ENCODE measurements around the gene CARD8.

Gene CARD8

DNA sequence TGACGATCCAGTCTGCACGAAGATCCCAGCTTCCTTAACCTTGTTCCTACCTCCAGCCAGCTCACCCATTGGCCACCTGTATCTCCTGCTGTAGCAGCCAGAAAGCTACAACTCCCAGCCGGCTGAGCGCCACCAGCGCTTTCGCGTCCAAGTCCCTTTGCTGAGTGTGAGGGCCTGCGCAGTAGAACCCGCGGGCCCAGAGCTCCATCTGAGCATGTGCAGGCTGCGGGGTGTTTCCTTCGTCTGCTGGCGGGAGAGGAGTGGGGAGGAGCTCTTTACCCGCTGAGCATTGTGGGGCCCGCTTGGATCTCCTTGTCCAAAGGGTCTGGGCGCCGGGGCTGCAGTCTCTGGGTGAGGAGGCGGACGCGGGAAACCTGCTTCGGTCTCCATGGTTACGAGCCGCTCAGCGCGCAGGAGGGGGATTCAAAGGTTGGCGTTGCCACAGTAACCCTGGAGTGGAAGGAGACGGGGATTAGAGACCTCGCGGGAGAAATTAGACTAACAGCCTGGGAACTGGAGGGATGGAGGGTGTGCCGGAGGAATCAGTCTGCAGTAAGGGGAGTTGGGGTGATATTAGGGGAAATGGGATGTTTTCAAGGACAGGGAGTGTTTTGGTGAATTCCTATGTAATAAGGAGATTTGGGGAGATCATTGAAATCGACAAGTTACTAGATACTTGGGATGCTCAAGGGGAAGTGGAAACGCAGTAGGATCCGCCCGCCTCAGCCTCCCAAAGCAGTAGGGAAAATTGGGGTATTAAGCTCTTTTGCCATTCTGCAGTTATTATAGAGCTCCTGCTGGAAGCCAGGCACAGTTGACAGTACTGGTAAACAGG is 51.7 kb downstream of the CARD8 start:
- DNase-seq = peak; percentile 93

DNA sequence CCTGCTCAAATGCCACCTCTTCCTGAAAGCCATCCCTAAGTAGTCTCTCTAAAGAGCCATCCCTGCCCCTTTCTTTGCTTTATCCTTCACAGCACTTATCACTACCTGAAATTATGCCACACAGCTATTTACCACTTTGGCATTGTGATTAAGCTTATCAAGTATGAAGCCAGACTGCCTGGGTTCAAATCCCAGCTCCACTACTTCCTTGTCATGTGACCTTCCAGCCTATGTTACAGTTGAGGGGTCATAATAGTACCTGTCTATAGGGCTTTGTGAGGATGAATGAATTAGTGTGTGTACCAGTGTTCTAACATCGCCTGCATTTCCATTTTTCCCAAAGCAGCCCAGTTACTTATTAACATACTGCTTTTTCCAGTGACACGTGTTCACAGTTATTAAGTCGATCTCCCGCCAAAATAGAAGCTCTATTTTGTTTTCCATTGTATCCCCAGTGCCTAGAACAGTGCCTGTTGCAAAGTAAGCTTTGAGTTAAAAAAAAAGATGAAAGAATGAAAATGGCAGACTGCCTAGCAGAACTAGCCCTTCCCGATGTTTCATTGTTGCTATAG is 52.4 kb downstream of the CARD8 start:
- peak; percentile 49 for DNase-seq

DNA sequence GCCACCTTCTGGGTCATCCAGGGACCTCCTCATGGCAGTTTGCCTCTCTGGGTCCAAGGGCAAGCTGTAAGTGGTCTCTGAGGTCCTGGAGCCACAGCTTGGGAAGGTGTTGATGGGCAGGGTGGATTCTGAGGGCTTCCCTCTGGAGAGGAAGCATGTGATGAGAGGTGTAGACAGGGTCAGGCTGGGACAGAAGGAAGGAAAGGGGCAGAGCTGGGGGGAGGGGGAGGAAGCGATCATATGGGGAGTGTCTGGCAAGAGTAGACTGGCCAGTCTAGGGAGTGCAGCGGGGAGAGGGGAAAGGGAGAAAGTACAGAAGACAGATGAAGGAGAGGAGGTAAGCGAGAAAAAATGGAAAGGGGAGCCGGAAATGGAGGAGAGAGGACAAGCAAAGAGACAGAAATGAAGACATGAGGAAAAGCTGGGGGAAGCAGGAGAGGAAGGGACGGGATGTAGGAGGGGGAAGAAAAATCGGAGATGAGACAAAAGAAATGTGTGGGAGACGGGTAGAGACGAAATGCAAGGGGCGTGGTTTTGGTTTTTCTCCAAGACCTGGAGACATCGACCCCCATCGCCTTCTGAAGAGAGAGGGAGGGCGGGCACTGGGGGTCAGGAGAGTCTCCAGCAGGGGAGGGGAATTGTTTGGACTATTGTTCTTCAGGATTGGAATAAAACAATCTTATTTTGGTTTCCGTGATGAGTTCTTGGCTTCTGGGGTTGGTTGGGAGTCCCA is 58.6 kb downstream of the CARD8 start:
- DNase-seq = no peak

DNA sequence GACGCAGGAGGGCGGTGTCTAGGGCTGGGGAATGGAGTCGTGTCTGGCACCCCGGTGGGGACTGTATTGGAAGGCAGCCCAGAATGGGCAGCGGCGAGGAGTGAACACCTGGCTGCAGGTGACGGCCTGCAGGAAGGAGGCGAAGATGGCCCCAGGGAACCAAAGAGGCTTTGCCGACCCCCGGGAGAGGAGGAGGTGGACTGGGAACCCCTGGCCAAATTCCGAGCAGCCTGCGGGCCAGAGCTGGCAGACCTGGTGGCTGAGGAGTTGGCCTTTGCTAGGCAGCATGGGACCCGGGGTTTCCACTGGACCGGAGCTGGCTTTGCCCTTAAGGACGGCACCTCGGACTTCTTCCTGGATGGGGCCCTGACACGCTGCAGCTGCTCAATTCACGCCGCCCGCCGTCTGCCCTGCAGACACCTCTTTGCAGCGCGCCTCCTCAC is 59.4 kb downstream of the CARD8 start:
- no peak for DNase-seq

DNA sequence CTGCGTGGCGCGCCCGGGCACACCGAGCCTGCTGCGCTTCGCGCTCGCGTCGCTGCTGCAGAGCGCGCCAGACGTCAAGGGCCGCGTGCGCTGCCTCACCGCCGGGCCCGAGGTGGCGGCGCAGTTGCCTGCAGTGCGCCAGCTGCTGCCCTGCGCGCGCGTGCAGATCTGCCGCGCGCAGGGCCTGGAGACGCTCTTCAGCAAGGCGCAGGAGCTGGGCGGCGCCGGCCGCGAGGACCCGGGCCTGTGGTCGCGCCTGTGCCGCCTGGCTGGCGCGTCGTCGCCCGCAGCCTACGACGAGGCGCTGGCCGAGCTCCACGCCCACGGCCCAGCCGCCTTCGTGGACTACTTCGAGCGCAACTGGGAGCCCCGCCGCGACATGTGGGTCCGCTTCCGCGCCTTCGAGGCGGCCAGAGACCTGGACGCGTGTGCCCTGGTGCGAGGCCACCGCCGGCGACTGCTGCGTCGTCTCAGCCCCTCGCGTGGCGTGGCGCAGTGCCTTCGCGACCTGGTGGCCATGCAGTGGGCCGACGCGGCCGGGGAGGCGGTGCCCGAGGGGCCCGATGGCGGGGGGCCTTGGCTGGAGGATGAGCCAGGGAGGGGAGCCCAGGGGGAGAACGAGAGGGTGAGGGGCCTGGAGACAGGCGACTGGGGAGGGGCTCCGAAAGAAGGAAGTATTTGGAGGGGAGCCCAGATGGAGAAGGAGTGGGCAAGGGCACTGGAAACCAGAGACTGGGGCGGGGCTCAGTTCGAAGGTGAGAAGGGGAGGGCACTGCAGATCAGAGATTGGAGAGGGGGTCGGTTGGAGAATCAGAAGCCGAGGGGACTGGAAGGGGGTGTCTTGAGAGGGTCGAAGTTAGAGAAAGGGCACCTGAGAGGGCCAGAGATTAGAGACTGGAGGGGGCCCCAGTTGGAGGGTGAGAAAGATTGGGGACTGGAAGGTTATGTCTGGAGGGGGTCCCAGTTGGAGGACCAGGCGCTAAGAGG is 60.6 kb downstream of the CARD8 start:
- no peak for DNase-seq

DNA sequence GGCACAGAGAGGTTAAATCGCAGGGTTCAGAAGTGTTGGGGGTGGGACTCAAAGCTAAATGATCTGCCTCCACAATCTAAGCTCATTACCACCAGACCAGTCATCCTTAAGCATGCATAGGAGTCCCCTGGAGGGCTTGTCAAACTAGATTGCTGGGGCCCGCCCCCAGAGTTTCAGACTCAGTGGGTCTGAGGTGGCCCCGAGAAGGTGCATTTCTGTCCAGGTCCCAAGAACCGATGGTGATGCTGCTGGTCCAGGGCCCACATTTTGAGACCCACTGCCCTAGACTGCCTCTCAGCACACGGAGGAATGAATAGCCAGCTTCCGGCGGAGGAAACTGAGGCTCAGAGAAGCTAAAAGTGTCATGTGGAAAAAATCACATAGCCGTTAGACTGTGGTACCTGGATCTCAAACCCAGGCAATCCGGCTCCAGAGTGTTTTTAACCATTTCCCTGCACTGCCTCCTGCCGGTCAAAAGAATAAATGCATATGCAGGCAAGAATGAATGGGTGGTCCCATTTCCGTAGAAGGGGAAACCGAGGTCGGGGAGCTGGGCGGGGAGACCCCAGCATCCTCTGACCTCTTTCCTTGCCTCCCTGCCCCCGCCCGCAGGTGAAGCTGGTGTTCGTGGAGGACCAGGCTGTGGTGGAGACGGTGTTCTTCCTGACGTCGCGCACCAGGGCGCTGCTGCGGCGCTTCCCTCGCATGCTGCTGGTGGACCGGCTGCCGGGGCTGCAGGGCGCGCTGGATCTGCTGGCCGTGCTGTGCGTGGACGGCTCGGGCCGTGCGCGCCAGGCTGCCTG is 61.5 kb downstream of the CARD8 start:
- DNase-seq = peak; percentile 70

DNA sequence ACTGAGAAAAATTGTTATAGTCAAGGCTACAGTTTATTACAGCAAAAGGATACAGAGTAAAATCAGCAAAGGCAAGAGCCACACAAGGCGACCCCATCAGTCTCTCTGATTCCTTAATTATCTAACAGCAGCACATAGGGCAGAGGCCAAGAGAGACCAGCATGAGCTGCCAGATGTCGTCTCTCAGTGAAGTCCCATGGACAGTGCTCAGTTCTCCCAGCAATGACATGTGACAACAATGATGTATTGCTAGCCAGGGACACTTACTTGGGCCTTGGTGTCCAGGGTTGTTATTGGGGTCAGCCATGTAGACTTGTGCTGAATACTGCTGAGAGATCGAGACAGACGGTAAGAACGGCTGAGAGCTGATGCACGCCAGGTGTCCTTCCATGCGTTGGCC is 63.0 kb downstream of the CARD8 start:
- no peak for DNase-seq

DNA sequence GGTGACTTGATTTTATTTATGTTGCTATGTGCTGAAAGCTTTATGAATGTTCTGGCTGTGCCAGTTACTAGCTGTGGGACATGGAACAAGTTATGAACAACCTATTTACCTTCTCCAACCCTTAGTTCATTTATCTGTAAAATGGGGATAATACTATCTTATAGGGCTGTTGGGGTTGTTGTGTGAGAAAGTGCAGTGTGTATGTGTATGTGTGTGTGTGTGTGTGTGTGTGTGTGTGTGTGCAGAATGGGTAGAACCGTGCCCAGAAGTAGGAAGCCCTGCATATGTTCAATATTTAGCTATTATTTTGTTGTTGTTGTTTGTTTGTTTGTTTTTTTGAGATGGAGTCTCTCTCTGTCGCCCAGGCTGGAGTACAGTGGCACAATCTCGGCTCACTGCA is 64.8 kb downstream of the CARD8 start:
- DNase-seq = no peak

DNA sequence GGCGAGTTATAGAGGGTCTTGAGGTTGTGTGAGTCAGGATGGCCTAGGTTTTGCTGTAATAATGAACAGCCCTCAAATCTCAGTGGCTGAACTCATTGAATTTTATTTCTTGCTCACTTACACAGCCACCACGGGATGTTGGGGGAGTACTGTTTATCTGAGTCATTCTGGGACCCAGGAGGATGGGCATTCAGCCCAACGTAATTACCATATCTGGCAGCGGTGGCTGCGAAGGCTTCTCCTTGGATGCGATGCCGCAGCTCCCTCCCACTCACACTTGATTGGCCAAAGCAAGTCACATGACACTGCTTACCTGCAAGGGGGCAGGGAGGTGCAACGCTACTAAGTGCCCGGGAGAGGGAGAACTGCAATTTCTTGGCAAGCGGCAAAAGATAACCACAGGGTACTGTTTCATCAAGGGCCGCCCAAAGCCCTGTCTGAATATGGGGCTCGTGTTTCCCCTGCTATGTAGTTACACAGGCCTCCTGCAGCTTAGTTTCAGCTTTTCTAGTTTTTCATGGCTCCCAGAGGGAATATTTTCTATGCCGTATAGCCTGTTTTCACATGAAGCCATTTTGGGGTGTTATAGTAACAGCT is 65.3 kb downstream of the CARD8 start:
- DNase-seq = peak; percentile 76

DNA sequence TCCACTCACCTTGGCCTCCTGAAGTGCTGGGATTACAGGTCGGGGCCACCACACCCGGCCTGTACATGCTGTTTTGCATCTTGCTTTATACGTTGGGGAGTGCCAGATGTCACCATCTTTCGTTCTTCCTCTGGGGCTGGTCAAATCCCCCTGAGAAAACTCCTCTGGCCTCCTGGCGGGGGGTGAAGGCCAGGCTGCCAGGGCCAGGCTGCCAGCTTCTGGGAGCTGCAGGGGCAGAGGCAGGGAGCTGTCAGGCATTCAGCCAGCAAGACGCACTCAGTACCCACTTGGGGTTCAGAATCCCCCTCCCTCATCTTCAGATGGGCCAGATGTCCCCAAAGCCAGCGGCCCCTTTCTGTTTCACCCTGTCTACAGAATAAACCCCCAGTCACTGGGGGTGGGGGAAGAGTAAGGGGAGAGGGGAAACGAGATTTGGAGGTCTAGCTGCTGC is 69.1 kb downstream of the CARD8 start:
- DNase-seq = no peak

DNA sequence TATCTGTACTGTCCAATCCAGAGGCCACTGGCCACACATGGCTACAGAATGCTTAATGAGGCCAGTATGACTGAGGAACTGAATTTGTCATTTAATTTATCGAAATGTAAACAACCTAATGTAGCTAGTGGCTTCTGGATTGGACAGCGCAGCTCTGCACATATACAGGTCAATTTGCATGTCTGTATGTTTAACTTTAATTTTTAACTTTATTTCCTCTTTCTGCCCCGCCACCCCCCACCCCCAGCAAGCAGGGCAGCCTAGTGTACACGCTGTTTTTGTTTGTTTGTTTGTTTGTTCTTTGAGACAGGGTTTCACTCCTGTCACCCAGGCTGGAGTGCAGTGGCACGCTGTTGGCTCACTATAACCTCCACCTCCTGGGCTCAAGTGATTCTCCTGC is 69.7 kb downstream of the CARD8 start:
- DNase-seq = no peak

DNA sequence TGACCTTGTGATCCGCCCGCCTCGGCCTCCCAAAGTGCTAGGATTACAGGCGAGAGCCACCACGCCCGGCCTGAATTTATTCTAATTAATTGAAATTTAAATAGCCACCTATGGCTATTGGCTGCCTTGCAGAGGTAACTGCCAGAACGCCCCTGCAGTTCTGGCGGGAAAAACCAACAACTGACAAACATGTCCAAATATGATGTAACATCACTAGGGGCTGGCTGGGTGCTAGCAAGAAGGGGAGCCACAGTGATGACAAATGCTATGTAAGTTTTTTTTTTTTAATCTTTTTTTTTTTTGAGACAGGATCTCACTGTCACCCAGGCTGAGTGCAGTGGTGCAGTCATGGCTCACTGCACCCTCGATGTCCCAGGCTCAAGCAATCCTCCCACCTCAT is 72.4 kb downstream of the CARD8 start:
- DNase-seq = no peak

DNA sequence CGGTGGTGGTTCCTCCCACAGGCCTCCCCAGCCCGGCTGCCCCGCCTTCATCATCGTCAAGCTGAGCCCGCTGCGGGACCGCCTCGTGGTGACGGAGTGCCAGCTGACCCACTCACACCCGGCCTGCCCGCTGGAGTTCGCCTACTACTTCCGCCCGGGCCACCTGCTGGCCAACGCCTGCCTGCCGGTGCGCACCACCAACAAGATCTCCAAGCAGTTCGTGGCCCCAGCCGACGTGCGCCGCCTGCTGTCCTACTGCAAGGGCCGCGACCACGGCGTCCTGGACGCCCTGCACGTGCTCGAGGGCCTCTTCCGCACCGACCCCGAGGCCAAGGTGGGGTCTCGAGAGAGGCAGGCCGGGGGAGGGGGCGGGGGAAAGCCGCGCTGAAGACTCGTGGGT is 73.3 kb downstream of the CARD8 start:
- DNase-seq = no peak

DNA sequence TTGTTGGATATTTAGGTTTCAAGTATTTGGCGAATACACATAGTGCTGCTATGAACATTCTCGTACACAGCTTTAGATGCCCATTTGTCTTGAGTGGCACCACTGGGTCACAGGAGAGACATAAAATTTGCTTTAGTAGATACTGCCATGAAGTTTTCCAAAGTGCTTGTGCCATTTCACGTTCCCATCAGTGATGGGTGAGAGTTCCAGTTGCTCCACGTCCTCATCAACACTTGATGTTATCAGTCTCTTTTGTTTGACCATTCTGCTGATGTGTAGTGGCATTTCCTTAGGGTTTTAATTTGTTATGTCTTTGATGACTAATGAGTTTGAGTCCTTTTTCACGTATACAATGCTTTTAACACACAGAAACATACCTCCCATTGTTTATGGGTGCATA is 74.2 kb downstream of the CARD8 start:
- DNase-seq = no peak

DNA sequence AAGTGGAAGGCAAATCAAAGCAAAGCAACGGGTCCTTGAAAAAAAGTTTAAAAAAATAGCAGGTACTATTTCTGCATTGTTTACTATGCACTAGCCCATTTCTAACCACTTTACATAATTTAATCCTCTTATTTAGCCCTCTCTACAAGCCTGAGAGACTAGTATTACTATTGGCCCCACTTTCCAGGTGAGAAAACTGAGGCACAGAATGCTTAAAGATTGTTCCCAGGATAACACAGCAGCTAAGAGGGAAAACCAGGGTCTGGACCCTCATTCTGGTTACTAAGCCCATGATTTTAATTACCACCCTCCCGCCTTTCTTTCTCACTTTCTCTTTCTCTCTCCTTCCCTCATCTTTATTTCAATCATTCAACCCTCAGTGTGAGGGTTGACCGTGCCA is 79.5 kb downstream of the CARD8 start:
- no peak for DNase-seq

DNA sequence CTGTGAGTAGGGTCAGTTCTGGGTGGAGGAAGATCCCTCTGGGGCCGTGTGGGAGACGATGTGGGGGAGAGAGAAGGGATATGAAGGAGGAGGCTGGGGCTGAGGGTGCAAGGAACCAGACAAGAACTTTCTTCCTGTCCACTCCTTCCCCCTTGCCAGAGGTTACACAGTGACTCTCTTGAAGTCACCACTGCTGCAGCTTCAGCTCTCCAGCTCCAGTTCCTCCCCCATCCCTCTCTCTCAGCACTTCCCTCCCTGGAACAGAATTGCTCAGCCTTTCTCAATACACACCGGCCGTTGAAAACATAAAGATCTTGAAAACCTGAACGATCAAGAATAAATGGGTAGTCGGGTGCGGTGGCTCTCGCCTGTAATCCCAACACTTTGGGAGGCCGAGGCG is 80.1 kb downstream of the CARD8 start:
- no peak for DNase-seq

DNA sequence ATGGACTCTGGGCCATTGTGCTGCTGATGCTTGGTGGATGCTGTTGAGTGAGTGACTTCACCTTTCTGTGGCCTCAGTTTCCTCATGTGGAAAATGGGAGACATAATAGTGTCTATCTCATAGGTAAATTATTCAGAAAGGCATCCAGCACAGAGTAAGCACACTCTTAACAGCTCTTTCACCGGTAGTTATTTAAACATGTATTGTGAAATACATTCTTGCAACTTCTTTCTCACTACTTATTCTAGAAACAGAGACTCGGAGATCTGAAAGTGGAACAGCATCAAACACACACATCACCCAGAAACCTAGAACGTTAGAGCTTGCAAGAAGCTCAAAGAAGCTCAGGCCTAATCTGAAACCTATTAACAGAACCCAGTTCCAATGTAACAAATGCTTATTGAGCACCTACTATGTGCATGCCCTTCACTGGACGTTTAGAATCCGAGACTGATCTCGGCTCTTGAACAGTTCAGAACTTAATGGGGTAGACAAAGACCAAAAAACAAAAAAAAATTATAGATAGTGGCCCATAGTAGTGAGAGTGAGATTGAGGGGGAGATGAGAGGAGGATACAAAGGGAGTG is 81.2 kb downstream of the CARD8 start:
- no peak for DNase-seq

DNA sequence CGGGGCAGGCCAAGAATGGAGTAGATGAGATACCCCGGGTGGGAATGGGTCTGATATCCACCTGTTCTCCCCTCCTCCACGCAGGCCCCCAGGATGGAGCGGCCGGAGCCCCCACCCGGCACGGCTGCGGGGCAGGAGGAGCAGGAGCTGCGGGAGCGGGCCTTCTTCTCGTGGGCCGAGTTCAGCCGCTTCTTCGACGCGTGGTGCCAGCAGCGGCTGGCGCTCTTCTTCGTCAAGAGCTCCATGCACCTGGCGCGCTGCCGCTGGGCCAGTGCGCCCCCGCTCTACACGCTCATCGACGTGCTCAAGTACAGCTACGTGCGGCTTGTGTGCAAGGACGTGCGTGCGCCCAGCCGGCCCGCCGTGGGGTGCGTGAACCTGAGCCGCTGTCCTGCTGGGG is 84.0 kb downstream of the CARD8 start:
- no peak for DNase-seq

DNA sequence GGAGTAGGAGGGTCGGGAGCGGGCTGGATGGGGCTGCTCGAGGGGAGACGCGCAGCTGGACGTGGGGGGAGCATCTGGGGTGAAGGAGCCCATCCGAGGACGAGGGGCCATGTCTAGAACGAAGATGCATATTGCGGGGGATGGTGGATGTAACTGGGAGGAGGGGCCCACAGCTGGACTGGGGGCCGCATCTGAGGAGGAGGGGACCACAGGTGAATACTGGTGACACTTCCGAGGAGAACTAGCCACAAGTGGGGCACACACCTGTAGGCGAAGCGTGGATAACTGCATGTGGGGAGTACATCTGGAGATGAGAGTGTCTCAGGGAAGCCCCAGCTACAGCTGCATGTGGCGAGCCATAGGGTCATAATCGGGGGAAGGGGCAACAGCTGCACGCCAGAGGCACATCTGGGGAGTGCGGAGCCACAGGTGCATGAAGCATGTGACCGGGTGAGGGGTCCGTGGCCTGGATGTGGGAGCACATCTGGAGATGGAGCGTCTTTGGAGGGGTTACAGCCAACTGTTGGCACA is 84.8 kb downstream of the CARD8 start:
- DNase-seq = no peak

DNA sequence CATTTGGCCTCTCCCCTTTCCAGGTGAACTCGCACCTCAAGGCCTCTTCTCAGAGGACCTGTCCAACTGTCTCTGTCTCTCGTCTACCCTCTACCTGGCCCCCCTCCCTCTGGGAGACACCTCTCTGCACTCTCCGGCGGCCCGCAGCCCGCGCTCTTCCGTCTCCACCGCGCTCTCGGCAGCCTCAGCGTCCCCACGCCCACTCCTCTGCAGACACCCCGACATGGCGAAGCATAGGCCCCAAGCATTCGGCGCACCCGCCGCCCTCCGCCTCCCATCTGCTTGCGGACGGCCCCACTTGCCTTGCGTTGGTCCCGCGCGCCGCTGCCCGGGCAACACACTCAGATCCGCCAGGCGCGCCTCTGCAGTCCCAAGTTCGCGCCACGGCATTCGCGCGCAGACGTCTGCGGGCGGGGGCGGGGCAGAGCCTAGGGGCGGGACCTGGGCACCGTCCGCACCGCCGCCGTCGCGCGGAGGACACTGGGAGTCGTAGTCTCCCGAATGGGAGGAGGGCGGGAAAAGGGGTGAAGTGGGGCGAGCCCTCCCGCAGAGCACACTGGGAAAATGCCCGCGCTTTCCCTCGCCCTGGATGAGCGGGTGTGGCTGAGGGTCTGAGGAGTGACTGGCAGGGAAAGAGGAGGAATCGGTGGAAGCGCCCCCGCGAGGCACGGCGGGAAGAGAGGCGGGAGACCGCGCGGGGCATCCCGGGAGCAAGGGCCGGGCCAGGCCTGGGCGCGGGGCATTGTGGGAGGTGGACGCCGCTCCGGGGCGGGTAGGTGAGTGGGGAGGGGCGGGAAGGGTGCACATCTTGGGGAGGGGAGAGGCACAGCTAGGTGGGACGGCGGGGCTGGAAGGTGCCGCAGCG is 85.5 kb downstream of the CARD8 start, which contains the start of the genes LIG1 and ZSWIM9:
LIG1 (minus strand) TSS at position 406 of the 865 bp plus-strand sequence. CDS start 4,778 bp downstream, outside the sequence.
ZSWIM9 (plus strand) TSS at position 742 of the 865 bp plus-strand sequence. CDS start 1,123 bp downstream, outside the sequence.
- DNase-seq = peak; percentile 97

All from activated CD8-positive, alpha-beta memory T cell treated with anti-CD3 and anti-CD28 coated beads for 24 hours (primary cell).